Activated CD8-positive, alpha-beta memory T cell treated with anti-CD3 and anti-CD28 coated beads for 24 hours (primary cell): Measurements from ENCODE around the gene ZNF497.

ENCODE experiments used
- DNase-seq: peaks from one replicate; pipeline ENCODE4 v3.0.0-alpha.2; 2020

Gene ZNF497

DNA sequence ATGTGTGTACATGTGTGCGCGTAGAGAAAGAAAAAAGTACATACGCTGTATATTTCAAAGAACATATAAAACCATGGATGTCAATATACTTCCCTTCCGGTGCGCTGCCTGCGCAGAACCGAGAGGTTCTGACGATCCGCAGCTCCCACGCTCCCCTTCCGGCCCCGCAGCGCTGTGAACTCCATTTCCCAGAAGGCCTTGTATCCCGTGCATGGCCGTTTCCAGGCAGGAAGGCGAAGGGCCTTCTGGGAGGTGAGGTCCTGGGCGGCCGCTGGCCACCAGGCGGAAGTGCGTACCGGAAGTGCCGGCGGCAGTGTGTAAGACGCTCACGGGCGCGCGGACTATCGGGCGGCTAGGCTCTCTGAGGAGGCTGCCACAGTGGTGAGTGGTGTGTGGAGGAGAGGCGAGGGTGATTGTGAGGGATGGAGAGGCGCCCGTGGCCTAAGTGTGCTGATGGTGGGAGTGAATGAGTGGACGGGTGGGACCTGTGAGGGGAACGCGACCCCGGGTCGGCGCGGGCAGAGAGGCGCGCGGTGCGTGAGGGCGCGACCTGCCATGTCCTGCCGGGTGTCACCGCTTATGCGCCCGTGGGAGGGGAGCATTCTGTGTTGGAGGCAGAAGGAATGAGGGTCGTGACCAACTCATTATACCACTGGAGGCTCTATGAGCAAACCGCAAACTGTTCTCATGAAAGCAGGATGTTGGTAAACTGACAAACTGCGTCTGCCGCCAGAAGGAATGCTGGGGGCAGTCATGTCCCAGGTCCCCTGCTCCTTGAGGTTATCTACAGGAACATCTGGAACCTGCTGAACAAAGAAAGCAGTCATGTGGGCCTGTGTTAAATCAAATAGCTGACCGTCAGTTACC lies 57.3 kb downstream of the ZNF497 start, which contains the start of gene ERVK3-1:
TSS of gene ERVK3-1 (plus strand) at position 313 of the 867 bp plus-strand sequence. CDS start 6,792 bp downstream, outside the sequence.
- peak; percentile 93 for DNase-seq

DNA sequence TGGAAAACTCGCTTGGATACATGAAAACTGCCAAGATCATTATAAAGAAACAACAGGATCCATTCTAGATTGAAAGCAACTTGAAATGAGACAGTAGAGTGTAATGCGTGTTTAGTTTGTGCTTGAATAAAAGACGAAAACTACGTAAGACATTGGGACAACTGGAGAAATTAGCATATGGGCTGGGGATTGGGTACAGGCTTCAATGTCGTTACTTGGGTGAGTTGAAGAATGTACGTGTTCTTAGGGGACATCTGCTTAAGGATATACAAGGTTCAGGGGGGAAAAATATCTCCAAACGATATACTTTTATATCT lies 57.8 kb downstream of the ZNF497 start:
- no peak for DNase-seq
